HepG2 (cell line): ENCODE measurements around the gene LSM14B. TPM values are rescaled to one million over a fixed set of nuclear protein-coding genes. Genes with fewer than 3 reads are reported as not detected.

Source experiments
- BCL6 ChIP-seq: IDR thresholded peaks from 2 replicates; pipeline ENCODE4 v1.6.1; 2016; ENCODE audit warnings: missing genetic modification reagents, missing compliant biosample characterization
- FOXK1 ChIP-seq: sonication (generic); formaldehyde crosslinking; IDR thresholded peaks from 2 replicates; pipeline ENCODE4 v1.4.0; 2020; ENCODE audit warnings: low read depth, missing genetic modification reagents, borderline replicate concordance
- HMGXB3 ChIP-seq: sonication (generic); formaldehyde crosslinking; IDR thresholded peaks from 2 replicates; pipeline ENCODE4 v1.4.0; 2020; ENCODE audit warnings: missing genetic modification reagents, borderline replicate concordance
- MNT ChIP-seq: fragments of 450-650 bp; IDR thresholded peaks from 2 replicates; pipeline ENCODE4 v1.6.1; 2016
- MTERF4 ChIP-seq: sonication (generic); formaldehyde crosslinking; IDR thresholded peaks from 2 replicates; pipeline ENCODE4 v1.8.0; 2023; ENCODE audit warnings: mild to moderate bottlenecking, missing genetic modification reagents
- NFE2L1 ChIP-seq: sonication (generic); formaldehyde crosslinking; IDR thresholded peaks from 2 replicates; pipeline ENCODE4 v1.4.0; 2020; ENCODE audit warnings: missing genetic modification reagents, mild to moderate bottlenecking, borderline replicate concordance
- NR2F2 ChIP-seq: IDR thresholded peaks from 2 replicates; pipeline ENCODE4 v1.6.1; 2012; ENCODE audit warnings: low read depth, inconsistent platforms, borderline replicate concordance
- PHB2 ChIP-seq: fragments of 450-650 bp; IDR thresholded peaks from 2 replicates; pipeline ENCODE4 v1.6.1; 2018; ENCODE audit not compliant: partially characterized antibody
- RNF219 ChIP-seq: sonication (generic); formaldehyde crosslinking; IDR thresholded peaks from 2 replicates; pipeline ENCODE4 v1.5.0; 2020; ENCODE audit warnings: mild to moderate bottlenecking, missing genetic modification reagents
- SATB2 ChIP-seq: sonication (generic); formaldehyde crosslinking; IDR thresholded peaks from 2 replicates; pipeline ENCODE4 v1.5.0; 2020; ENCODE audit warnings: missing genetic modification reagents
- SPEN ChIP-seq: sonication (generic); formaldehyde crosslinking; IDR thresholded peaks from 2 replicates; pipeline ENCODE4 v1.5.1; 2020; ENCODE audit warnings: low read depth, mild to moderate bottlenecking, missing genetic modification reagents
- TARDBP ChIP-seq: sonication (generic); formaldehyde crosslinking; IDR thresholded peaks from 2 replicates; pipeline ENCODE4 v1.8.0; 2022; ENCODE audit warnings: mild to moderate bottlenecking, missing genetic modification reagents
- WIZ ChIP-seq: sonication (generic); formaldehyde crosslinking; IDR thresholded peaks from 2 replicates; pipeline ENCODE4 v1.5.1; 2020; ENCODE audit warnings: mild to moderate bottlenecking, missing genetic modification reagents
- ZIK1 ChIP-seq: sonication (generic); formaldehyde crosslinking; IDR thresholded peaks from 2 replicates; pipeline ENCODE4 v1.5.0; 2020; ENCODE audit warnings: mild to moderate bottlenecking, low read depth, missing genetic modification reagents, borderline replicate concordance
- ZKSCAN1 ChIP-seq: fragments of 150-350 bp; IDR thresholded peaks from 2 replicates; pipeline ENCODE4 v1.6.1; 2014; ENCODE audit warnings: low read length
- ZNF260 ChIP-seq: sonication (generic); formaldehyde crosslinking; IDR thresholded peaks from 2 replicates; pipeline ENCODE4 v1.4.0; 2020; ENCODE audit warnings: missing genetic modification reagents, low read depth, mild to moderate bottlenecking, borderline replicate concordance
- ZNF329 ChIP-seq: sonication (generic); formaldehyde crosslinking; IDR thresholded peaks from 2 replicates; pipeline ENCODE4 v1.9.0; 2021; ENCODE audit warnings: low read depth, mild to moderate bottlenecking, missing genetic modification reagents
- ZNF547 ChIP-seq: sonication (generic); formaldehyde crosslinking; IDR thresholded peaks from 2 replicates; pipeline ENCODE4 v1.5.1; 2020; ENCODE audit warnings: mild to moderate bottlenecking, missing genetic modification reagents
- ZNF652 ChIP-seq: IDR thresholded peaks from 2 replicates; pipeline ENCODE4 v1.6.1; 2016; ENCODE audit warnings: low read depth, borderline replicate concordance
- ZNF761 ChIP-seq: sonication (generic); formaldehyde crosslinking; conservative IDR thresholded peaks from 2 replicates; pipeline ENCODE4 v1.4.0; 2020; ENCODE audit warnings: mild to moderate bottlenecking, missing genetic modification reagents
- ZZZ3 ChIP-seq: sonication (generic); formaldehyde crosslinking; IDR thresholded peaks from 2 replicates; pipeline ENCODE4 v1.4.0; 2020; ENCODE audit warnings: missing genetic modification reagents, mild to moderate bottlenecking, borderline replicate concordance
- polyA plus RNA-seq, 8 experiments: library from polyadenylated mRNA; depleted of rRNA in 3 of 8; stranded (reverse) in 7 of 8; unstranded in 1 of 8; fragments of >200 nt; fragmentation: Illumina TruSeq in 4 of 8; extraction: Trizol in 4 of 8; gene quantifications; 2 replicates each; pipeline versions ENCODE4 v1.2.1 to v1.2.3, GENCODE V29; 2011 to 2016; ENCODE audit warnings: low read depth in 4 of 8, missing spikeins in 1 of 8, mixed read lengths in 1 of 8; ENCODE audit not compliant: insufficient read depth in 1 of 8
- total RNA-seq, 5 experiments: library from RNA; depleted of rRNA; stranded (reverse); fragments of >200 nt; fragmentation: Illumina TruSeq; extraction: Trizol; gene quantifications; 2 replicates each; pipeline ENCODE4 v1.2.3, GENCODE V29; 2016; ENCODE audit warnings: low read depth in 1 of 5

LSM14B gene
- total and polyA plus RNA-seq, 2 of the 13 experiments (the other 11 are each of a cell fraction or from before 2014, with no cell fraction given): 43.3 to 79.2 TPM

- TF ChIP-seq HMGXB3 (CRISPR knock-in tag) (no peak), ZNF761 (CRISPR knock-in tag) (no peak), MNT (no peak), ZNF652 (CRISPR knock-in tag) (no peak), FOXK1 (CRISPR knock-in tag) (0 out of 2 replicates have a peak, but pooled peaks have one; percentile 20), ZNF329 (no peak), ZNF547 (0 out of 2 replicates have a peak, but pooled peaks have one; percentile 23), PHB2 (no peak), SPEN (no peak), ZIK1 (CRISPR knock-in tag) (no peak), TARDBP (no peak), RNF219 (CRISPR knock-in tag) (no peak), WIZ (CRISPR knock-in tag) (no peak), BCL6 (CRISPR knock-in tag) (peak; percentile 48), ZNF260 (no peak), ZKSCAN1 (no peak), MTERF4 (CRISPR knock-in tag) (no peak), ZZZ3 (CRISPR knock-in tag) (no peak), SATB2 (CRISPR knock-in tag) (no peak), NR2F2 (no peak), NFE2L1 (CRISPR knock-in tag) (no peak)
Observed at GRCh38 chr20:62156592-62157386, 34.5 kb downstream of the LSM14B start (continued).
